ENCODE measurements around the gene TBC1D24.
A peak's percentile ranks its signal among the peaks of the same experiment; 100 is the strongest.
"Not testable (repeated sequence)": the region's sequence is repeated elsewhere in the genome, so short reads cannot be mapped to it uniquely, and the experiment has no call there.

The TBC1D24 gene

DNA sequence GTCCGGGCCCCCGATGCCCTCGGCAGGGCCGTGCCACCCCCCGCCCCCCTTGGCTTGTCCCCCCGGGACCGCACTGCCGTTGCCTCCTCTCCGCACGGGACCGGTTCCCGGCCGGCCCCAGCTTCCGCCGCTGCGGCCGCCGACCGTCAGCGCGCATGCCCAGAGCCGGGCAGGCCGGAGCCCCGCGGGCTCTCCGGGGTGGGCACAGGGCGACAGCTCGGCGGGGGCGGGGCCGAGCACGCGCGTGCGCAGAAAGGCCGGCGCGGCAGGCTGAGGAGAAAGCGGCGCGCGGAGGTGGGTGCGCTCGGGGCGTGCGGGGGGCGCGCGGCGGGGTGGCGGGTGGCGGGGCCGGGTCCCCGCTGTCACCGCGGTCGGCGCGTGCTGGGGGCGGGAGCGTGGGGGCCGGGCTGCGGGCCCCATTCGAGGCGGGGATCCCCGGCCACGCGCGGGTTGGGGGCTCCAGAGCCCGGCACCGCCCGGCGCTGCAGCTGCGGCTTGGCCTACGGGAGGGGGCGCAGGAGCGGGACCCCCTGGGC lies at the start of gene TBC1D24:
Gene TBC1D24, plus strand, starts transcription at position 251 of the 536 bp plus-strand sequence. CDS start 21,022 bp downstream, outside the sequence.
- peak; percentile 36 for DNase-seq (ENCODE audit: low read depth, low spot score)

GRCh38 chr16:2425825-2426430 lies 49.0 kb upstream of the TBC1D24 start:
- DNase-seq (ENCODE audit: low read depth, low spot score) = no peak

DNA sequence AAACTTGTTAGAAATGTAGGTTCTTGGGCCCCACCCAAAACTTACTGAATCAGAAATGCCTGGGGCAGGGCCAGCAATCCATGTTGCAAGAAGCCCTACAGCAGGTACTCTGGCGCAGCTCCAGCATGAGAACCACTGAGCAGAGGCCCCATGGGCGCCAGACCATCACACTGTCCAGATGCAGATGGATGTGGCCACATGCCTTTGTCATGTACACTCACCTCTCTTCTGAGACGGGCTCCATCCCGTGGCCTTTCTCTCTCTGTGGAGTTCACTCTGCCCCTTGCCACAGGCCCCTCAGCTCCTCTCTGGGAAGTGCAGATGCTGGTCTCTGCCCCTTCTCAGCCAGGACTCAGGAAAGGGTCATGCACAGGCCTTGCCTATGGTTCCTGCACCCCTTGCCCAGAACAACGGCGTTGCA lies 48.0 kb upstream of the TBC1D24 start:
- no peak for DNase-seq (ENCODE audit: low read depth, low spot score)

DNA sequence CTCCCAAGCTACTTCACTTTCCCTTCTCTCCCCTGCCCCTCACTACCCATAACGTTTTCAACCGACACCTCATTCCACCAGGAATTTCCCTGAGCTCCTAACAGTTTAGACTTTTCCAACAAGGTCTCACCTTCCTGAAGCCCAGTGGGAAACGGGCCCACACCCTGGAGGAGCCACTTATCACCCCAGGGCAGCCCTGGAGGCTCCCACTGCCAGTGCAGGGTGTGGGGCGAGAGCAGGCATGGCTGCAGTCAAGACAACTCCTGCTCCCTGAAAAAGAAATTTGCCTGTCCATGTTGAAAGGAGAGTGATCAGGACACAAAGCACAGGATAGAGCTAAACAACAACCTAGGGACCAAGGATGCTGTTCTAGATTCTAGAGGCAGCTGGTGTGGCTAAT lies 47.4 kb upstream of the TBC1D24 start:
- DNase-seq (ENCODE audit: low read depth, low spot score) = no peak

- DNase-seq (ENCODE audit: low read depth, low spot score) = peak; percentile 12
These were observed 46.7 kb upstream of the TBC1D24 start for GRCh38 chr16:2428051-2428783.

DNA sequence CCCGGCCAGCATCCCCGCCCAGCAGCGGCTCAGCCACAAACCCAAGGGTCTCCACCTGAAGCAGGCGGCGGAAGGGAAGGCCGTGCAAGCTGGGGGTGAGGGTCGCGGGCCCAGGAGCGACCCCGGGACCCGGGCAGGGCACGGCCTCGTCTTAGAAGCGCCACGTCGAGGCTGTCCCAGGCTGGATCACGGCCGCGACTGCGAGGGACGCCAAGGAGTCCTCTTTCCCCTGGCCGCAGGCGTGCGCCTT lies 46.2 kb upstream of the TBC1D24 start:
- DNase-seq (ENCODE audit: low read depth, low spot score) = no peak

GRCh38 chr16:2429034-2429770 lies 45.7 kb upstream of the TBC1D24 start, which contains the start of gene CCNF:
Gene CCNF (plus strand): TSS chr16:2429447. CDS start chr16:2429482, 35 bp downstream.
- DNase-seq (ENCODE audit: low read depth, low spot score) = peak; percentile 90

DNA sequence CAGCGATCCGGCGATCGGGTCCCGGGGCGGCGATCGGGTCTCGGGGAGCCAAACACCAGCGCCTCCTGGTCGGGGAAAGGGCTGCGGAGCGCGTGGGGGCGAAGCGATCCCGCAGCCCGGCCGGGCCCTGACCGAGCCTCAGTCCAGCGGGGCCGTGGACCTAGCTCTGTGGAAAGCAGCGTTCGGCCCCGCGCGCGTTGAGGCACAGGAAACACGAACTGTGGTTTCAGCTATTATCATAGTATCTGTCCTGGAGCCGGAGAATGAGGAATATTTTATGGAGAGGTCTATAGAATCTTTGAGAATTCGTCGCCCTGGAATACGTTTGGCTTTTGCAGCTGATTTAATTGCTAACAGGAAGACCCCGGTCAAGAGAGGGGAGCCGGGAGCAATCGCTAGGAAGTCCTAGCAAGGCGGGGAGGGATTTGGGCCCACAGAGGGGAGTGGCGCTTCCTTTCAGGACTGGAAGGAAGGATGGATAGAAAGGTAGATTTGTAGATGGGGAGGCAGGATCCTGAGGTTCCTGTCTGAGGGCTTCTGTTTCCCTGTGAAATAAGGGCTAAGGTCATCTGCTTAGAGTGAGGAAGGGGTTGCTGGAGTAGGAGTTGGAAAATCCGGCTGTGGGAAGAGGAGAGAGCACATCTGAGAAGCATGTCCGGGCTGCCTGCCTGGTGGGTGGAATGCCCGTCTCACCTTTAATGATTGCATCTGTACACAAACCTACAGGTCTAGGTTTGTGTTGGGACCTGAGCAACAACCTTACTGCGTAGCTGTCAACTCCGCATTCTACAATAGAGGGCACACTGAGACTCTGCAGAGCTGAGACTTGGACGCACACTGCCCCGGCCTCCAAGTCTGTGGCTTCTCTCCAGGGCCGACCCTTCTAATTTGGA lies 44.9 kb upstream of the TBC1D24 start:
- DNase-seq (ENCODE audit: low read depth, low spot score) = no peak

DNA sequence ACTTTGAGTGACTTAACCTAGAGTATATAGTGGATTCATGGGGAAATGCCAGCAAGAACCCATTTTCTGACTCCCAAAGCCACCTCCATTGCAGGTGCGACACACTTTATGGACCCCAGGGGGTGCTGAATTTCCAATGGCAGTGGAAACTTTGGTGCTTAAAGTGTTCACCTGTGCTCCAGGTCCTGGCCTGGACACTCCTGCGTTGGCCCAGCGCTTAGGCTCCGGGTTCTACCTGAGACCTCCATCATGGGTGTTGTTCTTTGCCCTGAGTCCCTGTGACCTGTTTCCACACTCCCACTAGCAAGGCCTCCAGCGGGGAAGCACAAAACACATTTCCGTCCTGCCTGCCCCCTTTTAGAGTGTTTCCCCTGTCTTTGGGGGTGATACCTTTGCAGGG lies 42.6 kb upstream of the TBC1D24 start:
- no peak for DNase-seq (ENCODE audit: low read depth, low spot score)

DNA sequence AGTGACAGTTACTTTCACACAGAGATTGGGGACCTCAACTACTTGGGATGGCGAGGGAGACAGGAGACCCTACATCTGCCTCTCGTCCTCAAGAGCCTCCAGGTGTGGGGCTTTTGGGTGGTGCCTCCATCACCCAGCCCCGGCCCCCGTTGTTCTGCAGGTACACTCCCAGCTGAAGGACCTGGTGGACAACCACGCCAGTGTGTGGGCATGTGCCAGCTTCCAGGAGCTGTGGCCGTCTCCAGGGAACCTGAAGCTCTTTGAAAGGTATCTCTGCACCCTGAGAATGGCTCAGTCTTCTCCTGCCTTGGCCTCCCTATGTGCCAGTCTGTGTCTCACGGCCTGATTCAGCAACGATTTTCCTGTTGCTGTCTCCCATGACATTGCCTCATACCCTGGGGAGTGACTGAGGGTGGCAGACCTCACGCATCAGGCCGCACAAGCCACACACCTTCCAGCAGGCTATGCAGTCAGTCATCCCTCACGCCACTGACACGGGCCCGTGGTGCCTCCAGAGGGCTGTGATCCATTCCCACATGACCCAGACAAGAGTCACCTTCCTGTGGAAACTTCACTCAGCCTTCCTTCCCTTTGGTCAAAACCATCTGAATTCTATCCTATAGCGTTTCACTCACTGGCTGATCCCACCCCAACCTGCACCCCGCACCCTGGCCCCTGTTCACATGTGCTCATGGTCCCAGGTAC lies 42.0 kb upstream of the TBC1D24 start:
- DNase-seq (ENCODE audit: low read depth, low spot score) = no peak

DNA sequence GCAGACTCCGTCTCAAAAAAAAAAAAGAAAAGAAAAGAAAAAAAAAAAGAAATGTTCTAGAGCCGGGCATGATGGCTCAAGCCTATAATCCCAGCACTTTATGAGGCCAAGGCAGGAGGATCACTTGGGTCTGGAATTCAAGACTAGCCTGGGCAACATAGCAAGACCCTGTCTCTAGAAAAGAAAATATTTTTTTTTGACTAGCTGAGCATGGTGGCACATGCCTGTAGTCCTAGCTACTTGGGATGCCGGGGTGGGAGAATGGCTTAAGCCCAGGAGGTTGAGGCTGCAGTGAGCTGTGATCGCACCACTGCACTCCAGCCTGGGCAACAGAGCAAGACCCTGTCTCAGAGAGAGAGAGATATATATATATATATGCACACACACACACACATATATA lies 39.7 kb upstream of the TBC1D24 start:
- not testable (repeated sequence) for DNase-seq (ENCODE audit: low read depth, low spot score)

DNA sequence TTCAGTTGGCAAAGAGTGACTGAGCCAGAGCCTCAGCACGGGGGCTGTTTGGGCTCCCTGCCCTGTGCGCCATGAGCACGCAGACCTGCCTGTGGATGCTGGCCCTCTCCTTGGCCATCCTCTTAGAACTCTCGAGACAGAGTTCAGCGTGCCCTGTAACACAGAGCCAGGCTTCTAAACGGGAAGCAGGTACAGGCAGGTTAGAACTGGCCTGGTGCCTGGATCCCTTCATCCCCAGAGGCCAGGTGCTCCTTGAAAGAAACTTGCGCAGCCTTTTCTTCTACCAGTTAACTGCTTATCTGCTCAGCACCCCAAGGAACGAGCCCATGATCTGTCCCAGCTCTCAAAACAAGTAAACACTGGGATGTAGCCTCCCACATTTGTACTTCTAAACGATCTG lies 38.8 kb upstream of the TBC1D24 start:
- DNase-seq (ENCODE audit: low read depth, low spot score) = no peak

DNA sequence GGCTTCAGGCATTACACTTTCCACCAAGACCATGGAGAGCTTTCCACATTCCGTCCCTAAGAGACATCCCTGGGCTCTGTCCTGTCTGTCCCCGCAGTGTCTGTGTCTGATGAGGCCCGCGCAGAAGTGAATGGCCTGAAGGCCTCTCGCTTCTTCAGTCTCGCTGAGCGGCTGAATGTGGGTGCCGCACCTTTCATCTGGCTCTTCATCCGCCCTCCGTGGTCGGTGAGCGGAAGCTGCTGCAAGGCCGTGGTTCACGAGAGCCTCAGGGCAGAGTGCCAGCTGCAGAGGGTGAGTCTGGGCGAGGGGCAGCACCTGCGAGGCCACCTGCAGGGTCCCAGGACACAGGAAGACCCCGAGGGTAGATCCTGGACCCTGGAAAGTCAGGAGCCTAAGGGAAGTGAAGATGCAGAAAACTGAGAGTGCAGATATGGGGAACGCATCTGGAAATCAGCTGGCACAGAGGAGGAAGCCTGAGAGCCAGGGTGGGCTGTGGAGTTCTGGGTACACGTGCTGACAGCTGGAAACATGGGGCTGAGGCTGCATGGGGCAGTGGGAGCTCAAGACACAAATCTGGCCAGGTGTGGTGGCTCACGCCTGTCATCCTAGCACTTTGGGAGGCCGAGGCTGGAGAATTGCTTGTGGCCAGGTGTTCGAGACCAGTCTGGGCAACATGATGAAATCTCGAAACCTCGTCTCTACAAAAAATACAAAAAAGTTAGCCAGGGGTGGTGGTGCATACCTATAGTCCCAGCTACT lies 37.7 kb upstream of the TBC1D24 start:
- no peak for DNase-seq (ENCODE audit: low read depth, low spot score)

DNA sequence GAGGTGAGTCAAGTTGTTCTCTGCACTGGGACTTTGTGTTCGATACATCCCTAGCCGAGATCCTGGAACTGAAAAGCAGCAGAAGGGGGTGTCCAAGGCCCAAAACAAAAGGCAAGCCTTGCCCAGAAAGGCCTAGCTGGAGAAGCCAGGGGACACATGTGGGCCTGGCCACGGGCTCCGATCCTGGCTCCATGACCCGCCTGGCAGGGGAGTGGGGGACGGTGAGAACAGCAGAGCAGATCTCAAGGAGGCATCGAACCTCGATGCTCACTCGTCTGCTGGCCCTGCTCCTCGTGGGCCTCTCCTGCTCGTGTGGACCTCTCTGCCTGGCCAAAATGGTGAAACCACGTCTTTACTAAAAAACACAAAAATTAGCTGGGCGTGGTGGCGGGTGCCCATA lies 36.8 kb upstream of the TBC1D24 start:
- DNase-seq (ENCODE audit: low read depth, low spot score) = no peak

GRCh38 chr16:2439598-2439997 lies 35.3 kb upstream of the TBC1D24 start:
- no peak for DNase-seq (ENCODE audit: low read depth, low spot score)

- not testable (repeated sequence) for DNase-seq (ENCODE audit: low read depth, low spot score)
These were observed 33.7 kb upstream of the TBC1D24 start for GRCh38 chr16:2441143-2441804.

DNA sequence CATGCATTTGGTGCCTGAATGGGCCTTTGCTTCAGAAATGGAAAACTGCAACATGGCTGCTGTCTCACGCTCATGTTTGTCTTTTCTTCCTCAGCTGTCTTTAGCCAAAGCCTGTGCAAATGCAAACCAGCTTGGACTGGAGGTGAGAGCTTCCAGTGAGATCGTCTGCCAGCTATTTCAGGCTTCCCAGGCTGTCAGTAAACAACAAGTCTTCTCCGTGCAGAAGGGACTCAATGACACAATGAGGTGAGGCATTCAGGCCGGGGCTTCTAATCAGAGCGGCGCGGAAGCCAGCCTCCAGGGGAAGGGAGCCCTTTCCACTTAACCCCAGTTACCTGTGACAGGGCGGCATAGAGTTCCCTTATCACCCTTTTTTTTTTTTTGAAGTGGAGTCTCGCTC lies 31.4 kb upstream of the TBC1D24 start:
- DNase-seq (ENCODE audit: low read depth, low spot score) = no peak

- no peak for DNase-seq (ENCODE audit: low read depth, low spot score)
These were observed 26.9 kb upstream of the TBC1D24 start for GRCh38 chr16:2447920-2448583.

- DNase-seq (ENCODE audit: low read depth, low spot score) = no peak
These were observed 25.8 kb upstream of the TBC1D24 start for GRCh38 chr16:2449118-2449517.
